ENCODE results near the gene KHDRBS2.

KHDRBS2 gene

GRCh38 chr6:62288974-62289373, 2.9 kb upstream of the KHDRBS2 start:
- Histone ChIP-seq H3K4me3 (ENCODE audit: insufficient read depth, low read length, poor library complexity, severe bottlenecking) (no peak overlapping the region), H3K9ac (ENCODE audit: low read length) (no peak overlapping the region), H4K20me1 (ENCODE audit: low read depth, low read length) (no peaks in the 10 kb centered on the region), H3K27me3 (ENCODE audit: low read length) (no peaks in the 10 kb centered on the region), H3K79me2 (ENCODE audit: insufficient read depth, low read length) (no peaks in the 10 kb centered on the region), H3K4me2 (ENCODE audit: low read depth, low read length, poor library complexity, severe bottlenecking) (no peak overlapping the region), H3K36me3 (ENCODE audit: low read length) (no peaks in the 10 kb centered on the region), H3K9me2 (replicated peaks; ENCODE audit: insufficient read depth, low read length) (no peaks in the 10 kb centered on the region), H3K9me3 (ENCODE audit: insufficient read depth, low read length) (no peaks in the 10 kb centered on the region), H3F3A (ENCODE audit: insufficient read depth) (no peaks in the 10 kb centered on the region), H3K27ac (ENCODE audit: low read depth, low read length) (no peak overlapping the region), H2AFZ (ENCODE audit: low read depth, low read length, severe bottlenecking) (no peak overlapping the region)
- TF ChIP-seq CTCF (IDR thresholded peaks at IDR 0.05; ENCODE audit: insufficient read depth, low read length, poor library complexity, severe bottlenecking) (no peak), EZH2phosphoT487 (conservative IDR thresholded peaks at IDR 0.05; ENCODE audit: low read length) (no peak)

- Histone ChIP-seq H3K4me2 (ENCODE audit: low read depth, low read length, poor library complexity, severe bottlenecking) (no peak overlapping the region), H3K4me3 (ENCODE audit: insufficient read depth, low read length, poor library complexity, severe bottlenecking) (no peak overlapping the region), H4K20me1 (ENCODE audit: low read depth, low read length) (no peaks in the 10 kb centered on the region), H3K27me3 (ENCODE audit: low read length) (no peaks in the 10 kb centered on the region), H3K36me3 (ENCODE audit: low read length) (no peaks in the 10 kb centered on the region), H3K79me2 (ENCODE audit: insufficient read depth, low read length) (no peaks in the 10 kb centered on the region), H3K9ac (ENCODE audit: low read length) (no peak overlapping the region), H3K9me3 (ENCODE audit: insufficient read depth, low read length) (no peaks in the 10 kb centered on the region), H3F3A (ENCODE audit: insufficient read depth) (no peaks in the 10 kb centered on the region), H3K9me2 (replicated peaks; ENCODE audit: insufficient read depth, low read length) (no peaks in the 10 kb centered on the region), H2AFZ (ENCODE audit: low read depth, low read length, severe bottlenecking) (no peak overlapping the region), H3K27ac (ENCODE audit: low read depth, low read length) (no peak overlapping the region)
- TF ChIP-seq CTCF (IDR thresholded peaks at IDR 0.05; ENCODE audit: insufficient read depth, low read length, poor library complexity, severe bottlenecking) (no peak), EZH2phosphoT487 (conservative IDR thresholded peaks at IDR 0.05; ENCODE audit: low read length) (no peak)
These were observed 2.5 kb upstream of the KHDRBS2 start for GRCh38 chr6:62288562-62288961.

- no peak overlapping the region for H3K4me3 ChIP-seq (ENCODE audit: insufficient read depth, low read length, poor library complexity, severe bottlenecking)
- no peaks in the 10 kb centered on the region for H3K9me3 ChIP-seq (ENCODE audit: insufficient read depth, low read length)
- H3K36me3 ChIP-seq (ENCODE audit: low read length) = no peaks in the 10 kb centered on the region
- H3K79me2 ChIP-seq (ENCODE audit: insufficient read depth, low read length) = no peaks in the 10 kb centered on the region
- no peaks in the 10 kb centered on the region for H4K20me1 ChIP-seq (ENCODE audit: low read depth, low read length)
- TF ChIP-seq EZH2phosphoT487 (conservative IDR thresholded peaks at IDR 0.05; ENCODE audit: low read length) (no peak), CTCF (IDR thresholded peaks at IDR 0.05; ENCODE audit: insufficient read depth, low read length, poor library complexity, severe bottlenecking) (no peak)
- H2AFZ ChIP-seq (ENCODE audit: low read depth, low read length, severe bottlenecking) = no peak overlapping the region
- no peak overlapping the region for H3K9ac ChIP-seq (ENCODE audit: low read length)
- no peak overlapping the region for H3K4me2 ChIP-seq (ENCODE audit: low read depth, low read length, poor library complexity, severe bottlenecking)
- H3F3A ChIP-seq (ENCODE audit: insufficient read depth) = no peaks in the 10 kb centered on the region
- no peak overlapping the region for H3K27ac ChIP-seq (ENCODE audit: low read depth, low read length)
- no peaks in the 10 kb centered on the region for H3K9me2 ChIP-seq (replicated peaks; ENCODE audit: insufficient read depth, low read length)
- H3K27me3 ChIP-seq (ENCODE audit: low read length) = no peaks in the 10 kb centered on the region
These were observed 432 bp upstream of the KHDRBS2 start for GRCh38 chr6:62286470-62286843.

- no peak overlapping the region for H3K4me3 ChIP-seq (ENCODE audit: insufficient read depth, low read length, poor library complexity, severe bottlenecking)
- H3K9me2 ChIP-seq (replicated peaks; ENCODE audit: insufficient read depth, low read length) = no peaks in the 10 kb centered on the region
- TF ChIP-seq EZH2phosphoT487 (conservative IDR thresholded peaks at IDR 0.05; ENCODE audit: low read length) = no peak
- TF ChIP-seq CTCF (IDR thresholded peaks at IDR 0.05; ENCODE audit: insufficient read depth, low read length, poor library complexity, severe bottlenecking) = no peak
- H3K27ac ChIP-seq (ENCODE audit: low read depth, low read length) = no peak overlapping the region
- no peak overlapping the region for H3K9ac ChIP-seq (ENCODE audit: low read length)
- H2AFZ ChIP-seq (ENCODE audit: low read depth, low read length, severe bottlenecking) = no peak overlapping the region
- H3K79me2 ChIP-seq (ENCODE audit: insufficient read depth, low read length) = no peaks in the 10 kb centered on the region
- no peaks in the 10 kb centered on the region for H4K20me1 ChIP-seq (ENCODE audit: low read depth, low read length)
- no peaks in the 10 kb centered on the region for H3F3A ChIP-seq (ENCODE audit: insufficient read depth)
- H3K4me2 ChIP-seq (ENCODE audit: low read depth, low read length, poor library complexity, severe bottlenecking) = no peak overlapping the region
- no peaks in the 10 kb centered on the region for H3K9me3 ChIP-seq (ENCODE audit: insufficient read depth, low read length)
- no peaks in the 10 kb centered on the region for H3K36me3 ChIP-seq (ENCODE audit: low read length)
- H3K27me3 ChIP-seq (ENCODE audit: low read length) = no peaks in the 10 kb centered on the region
These were observed 1.3 kb downstream of the KHDRBS2 start for GRCh38 chr6:62284725-62285124.
